CD4-positive, alpha-beta memory T cell (primary cell): ENCODE data around the gene EDARADD. TPM values are rescaled to one million over a fixed set of nuclear protein-coding genes. Genes with fewer than 3 reads are reported as not detected.
"Not testable (repeated sequence)": the region's sequence is repeated elsewhere in the genome, so short reads cannot be mapped to it uniquely, and the experiment has no call there.

Experiments
- CTCF ChIA-PET: fragments of 350-600 bp; sonication (Branson Sonifier 250); formaldehyde crosslinking; loops from one replicate; lab custom pipeline; 2021; ENCODE audit warnings: inconsistent platforms; ENCODE audit not compliant: partially characterized antibody; lab: Charles Lee
- POLR2A ChIA-PET: fragments of 350-600 bp; sonication (Branson Sonifier 250); formaldehyde crosslinking; loops from one replicate; lab custom pipeline; 2021; ENCODE audit not compliant: partially characterized antibody; lab: Charles Lee
- DNase-seq, 5 donors: peaks; one replicate each; pipeline versions ENCODE4 v3.0.0 to v3.0.0-alpha.2; 2020 to 2022; ENCODE audit warnings: mixed read lengths in 1 of 5
- H3K27ac ChIP-seq: one replicate; pipeline ENCODE4 v1.7.0; 2013; ENCODE audit warnings: low read depth, low read length
- H3K27me3 ChIP-seq: 2 replicates; pipeline ENCODE4 v1.7.0; 2013; ENCODE audit warnings: mild to moderate bottlenecking, low read length, moderate library complexity; ENCODE audit not compliant: insufficient read depth
- H3K36me3 ChIP-seq: 2 replicates; pipeline ENCODE4 v1.7.0; 2013; ENCODE audit warnings: mild to moderate bottlenecking, low read length, moderate library complexity; ENCODE audit not compliant: insufficient read depth
- H3K4me1 ChIP-seq: 2 replicates; pipeline ENCODE4 v1.7.0; 2013; ENCODE audit warnings: mild to moderate bottlenecking, low read length, moderate library complexity; ENCODE audit not compliant: insufficient read depth
- H3K4me3 ChIP-seq, 2 donors: one replicate each; pipeline ENCODE4 v1.7.0; 2013; ENCODE audit warnings: low read length in 2 of 2, mild to moderate bottlenecking in 1 of 2
- H3K9me3 ChIP-seq, 2 donors: one replicate each; pipeline ENCODE4 v1.7.0; 2013; ENCODE audit warnings: low read length in 2 of 2, control low read depth in 1 of 2; ENCODE audit not compliant: control insufficient read depth in 1 of 2
- H3K27ac Mint-ChIP-seq, 7 donors: one replicate each; pipeline ENCODE4 v1.8.0; 2020 to 2021; ENCODE audit warnings: mixed read lengths in 7 of 7, mild to moderate bottlenecking in 6 of 7, inconsistent platforms in 3 of 7, moderate library complexity in 3 of 7
- H3K27me3 Mint-ChIP-seq, 2 donors: one replicate each; pipeline ENCODE4 v1.8.0; 2020 to 2021; ENCODE audit warnings: mixed read lengths in 2 of 2
- H3K36me3 Mint-ChIP-seq, 2 donors: one replicate each; pipeline ENCODE4 v1.8.0; 2020 to 2021; ENCODE audit warnings: mixed read lengths in 2 of 2, inconsistent platforms in 1 of 2, mild to moderate bottlenecking in 1 of 2
- H3K4me1 Mint-ChIP-seq, 4 donors: one replicate each; pipeline ENCODE4 v1.8.0; 2020 to 2021; ENCODE audit warnings: mixed read lengths in 4 of 4, mild to moderate bottlenecking in 1 of 4
- H3K4me3 Mint-ChIP-seq, 8 donors: one replicate each; pipeline ENCODE4 v1.8.0; 2020 to 2021; ENCODE audit warnings: mixed read lengths in 8 of 8, mild to moderate bottlenecking in 7 of 8, moderate library complexity in 6 of 8, inconsistent platforms in 3 of 8
- H3K9me3 Mint-ChIP-seq, 8 donors: one replicate each; pipeline ENCODE4 v1.8.0; 2020 to 2021; ENCODE audit warnings: mixed read lengths in 8 of 8, mild to moderate bottlenecking in 5 of 8, inconsistent platforms in 3 of 8, moderate library complexity in 1 of 8
- intact Hi-C: fragments of 100-400 bp; cut with micrococcal nuclease; formaldehyde crosslinking; loops from one replicate; pipeline ENCODE4 v1.15.1; 2023
- polyA plus RNA-seq, 2 donors: library from polyadenylated mRNA; unstranded; fragments of 300-500 nt; fragmentation: Illumina TruSeq; gene quantifications; one replicate each; pipeline ENCODE4 v1.2.3, GENCODE V29; 2021
- total RNA-seq, 2 experiments: library from RNA; stranded (reverse); gene quantifications; one replicate each; pipeline ENCODE4 v1.2.3, GENCODE V29; 2021

Gene EDARADD
- total and polyA plus RNA-seq, 4 experiments from 2014 or later = 4.7 to 8.5 (median 7.9) TPM

DNA sequence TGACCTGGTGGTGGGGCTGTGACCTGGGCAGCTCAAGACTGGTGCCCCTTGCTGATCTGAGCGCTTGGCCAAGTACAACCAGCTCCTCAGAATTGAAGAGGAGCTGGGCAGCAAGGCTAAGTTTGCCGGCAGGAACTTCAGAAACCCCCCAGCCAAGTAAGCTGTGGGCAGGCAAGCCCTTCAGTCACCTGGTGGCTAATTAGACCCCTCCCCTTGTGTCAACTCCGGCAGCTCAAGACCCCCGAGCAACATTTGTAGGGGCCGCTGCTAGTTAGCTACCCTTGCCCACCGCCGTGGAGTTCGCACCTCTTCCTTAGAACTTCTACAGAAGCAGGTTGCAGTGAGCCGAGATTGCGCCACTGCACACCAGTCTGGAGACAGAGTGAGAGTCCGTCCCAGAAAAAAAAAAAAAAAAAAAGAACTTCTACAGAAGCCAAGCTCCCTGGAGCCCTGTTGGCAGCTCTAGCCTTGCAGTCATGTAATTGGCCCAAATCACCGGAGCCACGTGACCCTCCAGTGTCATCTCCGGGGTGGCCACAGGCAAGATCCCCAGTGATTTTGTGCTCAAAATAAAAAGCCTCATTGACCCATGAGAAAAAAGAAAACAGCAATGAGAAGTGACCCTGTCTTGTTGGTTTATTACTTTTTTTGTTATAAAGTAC is 90.4 kb downstream of the EDARADD start:
- no peak overlapping the region for H3K4me3 ChIP-seq
- CTCF ChIA-PET = interaction anchor here (0.7 to 1.7 kb wide), 3 partner anchors 10 to 74 kb away, joined by 3 to 5 read pairs (median 4); no protein-coding TSS in a partner anchor

DNA sequence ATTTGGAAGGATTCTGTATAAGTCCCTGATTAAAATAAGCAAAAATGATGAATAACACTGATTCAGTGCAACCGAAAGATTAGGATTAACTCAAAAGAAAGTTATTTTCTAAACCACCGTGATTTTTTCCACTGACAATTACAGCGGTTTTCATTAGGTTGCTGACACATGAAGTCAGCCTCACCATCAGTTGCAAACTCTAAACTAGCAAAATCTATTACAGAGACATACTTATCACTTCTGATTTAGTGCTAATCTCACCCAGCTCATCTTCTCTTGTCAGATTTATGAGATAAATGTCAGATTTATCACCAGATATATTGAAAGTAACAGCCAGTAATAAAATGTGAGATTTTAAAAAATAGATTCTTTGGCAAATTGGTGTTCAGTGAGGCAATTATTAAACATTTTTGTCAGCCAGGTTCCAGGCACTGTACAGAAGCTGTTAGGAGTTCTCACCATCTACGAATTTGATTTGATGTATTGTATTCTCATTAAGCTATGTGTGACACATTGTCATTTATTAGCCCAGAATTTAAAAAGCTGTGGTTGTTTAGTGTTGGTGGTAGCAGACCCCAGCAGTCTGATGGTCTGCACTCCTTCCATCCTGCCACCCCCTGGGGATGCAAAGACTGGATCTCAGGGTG is 92.4 kb downstream of the EDARADD start:
- peaks cover 3 to 12% (median 7%) of the 10 kb centered on the region in 4 donors for H3K4me1 Mint-ChIP-seq
- no peak for DNase-seq
- peaks cover 2 to 3% of the 10 kb centered on the region in 2 donors for H3K27me3 Mint-ChIP-seq
- ChIA-PET CTCF (interaction anchor here (1.0 to 1.6 kb wide), 4 partner anchors 35 to 378 kb away, joined by 3 to 5 read pairs (median 4); no protein-coding TSS in a partner anchor), POLR2A (interaction anchor here (0.6 kb wide), 1 partner anchor 331 kb away, joined by 3 read pairs; no protein-coding TSS in a partner anchor)
- H3K36me3 Mint-ChIP-seq = peaks cover 8 to 9% of the 10 kb centered on the region in 2 donors
- H3K27me3 ChIP-seq = no peaks in the 10 kb centered on the region
- H3K9me3 Mint-ChIP-seq = no peaks in the 10 kb centered on the region
- H3K27ac ChIP-seq = no peak overlapping the region
- intact Hi-C loops = no loop called here
- no peak overlapping the region for H3K27ac Mint-ChIP-seq
- H3K4me3 ChIP-seq = no peak overlapping the region
- no peaks in the 10 kb centered on the region for H3K9me3 ChIP-seq
- no peak overlapping the region for H3K4me3 Mint-ChIP-seq
- H3K4me1 ChIP-seq = no peaks in the 10 kb centered on the region
- H3K36me3 ChIP-seq = no peaks in the 10 kb centered on the region

More for the DNA sequence above, 90.4 kb downstream of the EDARADD start:
- no peaks in the 10 kb centered on the region for H3K9me3 Mint-ChIP-seq
- peaks cover 0 to 5% (median under 1%) of the 10 kb centered on the region in 4 donors for H3K4me1 Mint-ChIP-seq
- DNase-seq = no peak
- Histone ChIP-seq H3K27ac (no peak overlapping the region), H3K27me3 (no peaks in the 10 kb centered on the region), H3K36me3 (no peaks in the 10 kb centered on the region), H3K9me3 (no peaks in the 10 kb centered on the region), H3K4me1 (no peaks in the 10 kb centered on the region)
- no peak overlapping the region for H3K27ac Mint-ChIP-seq
- POLR2A ChIA-PET = no interaction called here
- H3K27me3 Mint-ChIP-seq = no peaks in the 10 kb centered on the region
- H3K4me3 Mint-ChIP-seq = no peak overlapping the region
- peaks cover 8 to 9% of the 10 kb centered on the region in 2 donors for H3K36me3 Mint-ChIP-seq
- intact Hi-C loops = no loop called here

DNA sequence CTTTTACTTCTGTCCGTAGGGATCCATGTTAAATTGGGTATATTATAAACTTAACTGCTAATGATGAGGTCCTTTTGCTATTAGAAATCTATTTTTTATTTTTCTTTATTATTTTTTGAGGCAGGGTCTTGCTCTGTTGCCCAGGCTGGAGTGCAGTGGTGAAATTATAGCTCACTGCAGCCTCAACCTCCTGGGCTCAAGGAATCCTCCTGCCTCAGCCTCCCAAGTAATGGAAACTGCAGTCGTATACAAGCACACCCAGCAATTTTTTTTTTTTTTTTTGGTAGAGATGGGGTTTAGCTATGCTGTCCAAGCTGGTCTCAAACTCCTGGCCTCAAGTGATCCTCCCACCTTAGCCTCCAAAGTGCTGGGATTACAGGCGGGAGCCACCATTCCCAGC is 95.1 kb downstream of the EDARADD start:
- H3K27me3 Mint-ChIP-seq, H3K27me3 ChIP-seq, H3K27ac ChIP-seq, H3K36me3 ChIP-seq, H3K36me3 Mint-ChIP-seq, H3K9me3 Mint-ChIP-seq, intact Hi-C loops, POLR2A ChIA-PET, H3K4me3 ChIP-seq, DNase-seq, H3K27ac Mint-ChIP-seq, H3K4me1 ChIP-seq, H3K9me3 ChIP-seq, H3K4me3 Mint-ChIP-seq: not testable (repeated sequence)
- H3K4me1 Mint-ChIP-seq = peaks cover 11 to 22% (median 13%) of the 10 kb centered on the region in 4 donors
- CTCF ChIA-PET = interaction anchor here (0.7 to 4.3 kb wide), 12 partner anchors 9 to 390 kb away, joined by 3 to 27 read pairs (median 3); no protein-coding TSS in a partner anchor

DNA sequence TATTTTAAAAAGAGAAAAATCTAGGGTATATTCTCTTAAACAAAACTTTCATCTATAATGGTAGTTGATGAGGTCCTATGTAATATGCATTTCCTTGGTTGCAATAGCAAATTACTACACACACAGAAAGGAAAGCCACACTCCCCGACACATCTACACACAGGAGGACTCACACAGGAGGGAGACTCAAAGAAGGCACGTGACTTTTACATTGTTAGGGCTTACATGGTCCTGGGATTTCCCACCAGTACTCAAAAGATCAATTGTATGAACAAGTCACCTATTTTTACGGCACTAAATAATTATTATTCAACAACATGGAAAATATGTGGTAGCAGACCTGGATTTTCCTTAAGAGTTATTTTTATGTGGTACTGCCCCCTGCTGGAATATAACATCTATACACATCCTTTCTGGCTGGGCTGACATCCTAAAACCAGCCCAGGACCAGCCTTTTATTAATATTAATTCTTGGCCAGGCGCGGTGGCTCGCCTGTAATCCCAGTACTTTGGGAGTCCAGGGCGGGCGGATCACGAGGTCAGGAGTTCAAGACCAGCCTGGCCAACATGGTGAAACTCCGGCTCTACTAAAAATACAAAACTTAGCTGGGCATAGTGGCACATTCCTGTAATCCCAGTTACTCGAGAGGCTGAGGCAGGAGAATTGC is 95.8 kb downstream of the EDARADD start:
- H3K4me3 Mint-ChIP-seq = no peak overlapping the region
- H3K27ac ChIP-seq = no peak overlapping the region
- ChIA-PET CTCF (interaction anchor here (0.7 to 4.3 kb wide), 15 partner anchors 9 to 391 kb away, joined by 3 to 27 read pairs (median 4); no protein-coding TSS in a partner anchor), POLR2A (no interaction called here)
- H3K9me3 Mint-ChIP-seq = no peaks in the 10 kb centered on the region
- H3K27ac Mint-ChIP-seq = no peak overlapping the region
- peaks cover 2 to 3% of the 10 kb centered on the region in 2 donors for H3K27me3 Mint-ChIP-seq
- H3K36me3 Mint-ChIP-seq = no peaks in the 10 kb centered on the region
- peaks cover 13 to 22% (median 16%) of the 10 kb centered on the region in 4 donors for H3K4me1 Mint-ChIP-seq
- H3K9me3 ChIP-seq = no peaks in the 10 kb centered on the region
- DNase-seq = peak in 4 of 5 donors; percentile 43 to 50 (median 44)
- no peaks in the 10 kb centered on the region for H3K27me3 ChIP-seq
- no peak overlapping the region for H3K4me3 ChIP-seq
- no peaks in the 10 kb centered on the region for H3K4me1 ChIP-seq
- intact Hi-C loops = loop anchor here (5.0 kb wide), 1 partner anchor 38 kb away; no protein-coding TSS in a partner anchor
- H3K36me3 ChIP-seq = no peaks in the 10 kb centered on the region

DNA sequence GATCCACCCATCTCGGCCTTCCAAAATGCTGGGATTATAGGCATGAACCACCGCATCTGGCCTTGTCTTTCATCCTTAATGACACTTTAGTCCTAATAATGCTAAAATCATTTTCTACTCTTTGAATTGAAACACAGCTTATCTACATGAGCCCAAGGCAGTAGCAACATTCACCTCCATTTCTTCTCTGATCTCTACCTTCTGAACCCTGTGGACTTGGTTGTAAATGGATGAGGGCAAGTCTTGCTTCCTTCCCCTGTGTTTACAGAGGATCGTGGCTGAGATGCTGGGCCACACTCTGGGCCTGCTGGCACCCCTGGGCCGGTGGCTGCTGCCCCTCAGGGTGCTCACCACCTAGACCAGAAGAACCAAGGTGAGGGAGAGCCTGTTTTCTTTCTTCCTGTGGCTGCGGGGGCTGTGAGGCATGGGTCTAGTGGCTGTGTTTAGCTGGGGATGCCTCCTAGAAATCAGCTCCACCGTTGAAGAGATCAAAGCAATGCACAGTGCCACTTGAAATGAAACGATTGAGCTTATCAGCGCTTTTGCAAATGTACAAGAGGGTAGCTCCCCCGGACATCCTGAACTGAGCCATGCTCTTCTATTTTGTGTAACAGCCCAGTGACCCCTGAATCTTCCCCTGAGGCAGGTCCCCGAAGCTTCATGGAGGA is 97.5 kb downstream of the EDARADD start:
- no peaks in the 10 kb centered on the region for H3K36me3 ChIP-seq
- H3K27ac ChIP-seq = no peak overlapping the region
- CTCF ChIA-PET = interaction anchor here (0.8 to 4.3 kb wide), 12 partner anchors 12 to 387 kb away, joined by 3 to 27 read pairs (median 4); no protein-coding TSS in a partner anchor
- Mint-ChIP-seq H3K27me3 (peaks cover 2 to 3% of the 10 kb centered on the region in 2 donors), H3K36me3 (no peaks in the 10 kb centered on the region), H3K9me3 (no peaks in the 10 kb centered on the region), H3K4me1 (peaks cover 13 to 26% (median 20%) of the 10 kb centered on the region in 4 donors), H3K27ac (peak overlapping the region in 5 of 7 donors; percentile 9 to 79 (median 31)), H3K4me3 (no peak overlapping the region)
- no peaks in the 10 kb centered on the region for H3K9me3 ChIP-seq
- H3K4me1 ChIP-seq = no peaks in the 10 kb centered on the region
- DNase-seq = no peak
- intact Hi-C loops = loop anchor here (5.0 kb wide), 1 partner anchor 39 kb away; no protein-coding TSS in a partner anchor
- POLR2A ChIA-PET = interaction anchor here (0.6 kb wide), 1 partner anchor 38 kb away, joined by 3 read pairs; no protein-coding TSS in a partner anchor
- no peak overlapping the region for H3K4me3 ChIP-seq
- H3K27me3 ChIP-seq = no peaks in the 10 kb centered on the region

DNA sequence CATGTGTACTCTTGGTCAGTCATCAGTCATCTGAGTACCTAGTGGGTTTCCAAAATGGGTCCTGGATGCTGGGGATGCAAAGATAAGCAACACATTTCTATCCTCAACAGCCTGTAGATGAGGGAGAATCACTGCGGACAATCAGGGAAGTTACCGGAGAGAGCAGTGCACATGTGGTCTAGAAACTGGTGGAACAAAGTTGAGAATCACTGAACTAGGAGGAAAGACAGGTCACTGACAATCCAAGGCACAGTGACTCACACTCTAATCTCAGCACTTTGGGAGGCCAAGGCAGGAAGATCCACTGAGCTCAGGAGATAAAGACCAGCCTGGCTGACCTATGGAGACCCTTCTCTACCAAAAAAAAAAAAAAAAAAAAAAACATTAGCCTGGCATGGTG is 98.3 kb downstream of the EDARADD start:
- Mint-ChIP-seq H3K9me3 (no peaks in the 10 kb centered on the region), H3K27me3 (peaks cover 2 to 3% of the 10 kb centered on the region in 2 donors), H3K27ac (no peak overlapping the region), H3K4me3 (no peak overlapping the region), H3K36me3 (no peaks in the 10 kb centered on the region), H3K4me1 (peaks cover 13 to 26% (median 21%) of the 10 kb centered on the region in 4 donors)
- no peak overlapping the region for H3K4me3 ChIP-seq
- no peaks in the 10 kb centered on the region for H3K4me1 ChIP-seq
- DNase-seq = no peak
- ChIA-PET CTCF (interaction anchor here (0.6 to 4.3 kb wide), 12 partner anchors 11 to 388 kb away, joined by 3 to 27 read pairs (median 4); no protein-coding TSS in a partner anchor), POLR2A (interaction anchor here (0.6 kb wide), 1 partner anchor 39 kb away, joined by 3 read pairs; no protein-coding TSS in a partner anchor)
- H3K9me3 ChIP-seq = no peaks in the 10 kb centered on the region
- H3K27me3 ChIP-seq = no peaks in the 10 kb centered on the region
- no peaks in the 10 kb centered on the region for H3K36me3 ChIP-seq
- intact Hi-C loops = loop anchor here (5.0 kb wide), 1 partner anchor 40 kb away; no protein-coding TSS in a partner anchor
- H3K27ac ChIP-seq = no peak overlapping the region
